Lower leg skin (tissue), 3 donors: Measurements from ENCODE around the gene BRK1.

ENCODE experiments used
- CTCF ChIP-seq, 3 donors: fragments of 450-650 bp; IDR thresholded peaks; one replicate each; pipeline ENCODE4 v1.5.1; 2016; ENCODE audit warnings: antibody characterized with exemption in 3 of 3, mild to moderate bottlenecking in 3 of 3, moderate library complexity in 2 of 3
- POLR2A ChIP-seq, 2 donors: fragments of 450-650 bp; IDR thresholded peaks; one replicate each; pipeline ENCODE4 v1.6.1; 2016 to 2017; ENCODE audit warnings: antibody characterized with exemption in 2 of 2, mild to moderate bottlenecking in 1 of 2, moderate library complexity in 1 of 2

GRCh38 chr3:10116138-10116460 is 624 bp downstream of the BRK1 start:
- no peak for TF ChIP-seq CTCF (IDR thresholded peaks at IDR 0.05)
- TF ChIP-seq POLR2A (IDR thresholded peaks at IDR 0.05): no peak
